ENCODE data around the gene SEC61A2.

DNA sequence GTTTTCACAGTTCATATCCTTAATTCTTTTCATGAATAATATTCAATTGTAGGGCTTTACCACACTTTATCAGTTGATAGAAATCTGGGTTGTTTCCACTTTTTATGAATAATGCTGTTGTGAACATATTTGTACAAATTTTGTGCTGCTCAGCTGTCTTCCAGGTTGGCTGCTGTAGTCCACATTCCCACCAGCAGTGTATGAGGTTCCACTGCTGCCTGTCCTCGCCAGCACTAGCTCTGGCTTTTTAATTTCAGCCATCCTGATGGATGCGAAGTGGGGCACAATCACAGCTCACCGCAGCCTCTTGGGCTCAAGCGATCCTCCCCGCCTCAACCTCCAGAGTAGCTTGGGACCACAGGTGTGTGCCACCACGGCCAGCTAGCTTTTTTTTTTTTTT is 33.5 kb downstream of the SEC61A2 start:
- TF ChIP-seq, protein P1, sequence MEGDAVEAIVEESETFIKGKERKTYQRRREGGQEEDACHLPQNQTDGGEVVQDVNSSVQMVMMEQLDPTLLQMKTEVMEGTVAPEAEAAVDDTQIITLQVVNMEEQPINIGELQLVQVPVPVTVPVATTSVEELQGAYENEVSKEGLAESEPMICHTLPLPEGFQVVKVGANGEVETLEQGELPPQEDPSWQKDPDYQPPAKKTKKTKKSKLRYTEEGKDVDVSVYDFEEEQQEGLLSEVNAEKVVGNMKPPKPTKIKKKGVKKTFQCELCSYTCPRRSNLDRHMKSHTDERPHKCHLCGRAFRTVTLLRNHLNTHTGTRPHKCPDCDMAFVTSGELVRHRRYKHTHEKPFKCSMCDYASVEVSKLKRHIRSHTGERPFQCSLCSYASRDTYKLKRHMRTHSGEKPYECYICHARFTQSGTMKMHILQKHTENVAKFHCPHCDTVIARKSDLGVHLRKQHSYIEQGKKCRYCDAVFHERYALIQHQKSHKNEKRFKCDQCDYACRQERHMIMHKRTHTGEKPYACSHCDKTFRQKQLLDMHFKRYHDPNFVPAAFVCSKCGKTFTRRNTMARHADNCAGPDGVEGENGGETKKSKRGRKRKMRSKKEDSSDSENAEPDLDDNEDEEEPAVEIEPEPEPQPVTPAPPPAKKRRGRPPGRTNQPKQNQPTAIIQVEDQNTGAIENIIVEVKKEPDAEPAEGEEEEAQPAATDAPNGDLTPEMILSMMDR (IDR thresholded peaks at IDR 0.05 in 2 of 3, conservative IDR thresholded peaks at IDR 0.05 in 1 of 3; ENCODE audit: control insufficient read depth in 2 of 3, extremely low read depth in 1 of 3, insufficient read depth in 1 of 3, low read depth in 3 of 3, low read length in 3 of 3): no peak
- TF ChIP-seq, protein P2, sequence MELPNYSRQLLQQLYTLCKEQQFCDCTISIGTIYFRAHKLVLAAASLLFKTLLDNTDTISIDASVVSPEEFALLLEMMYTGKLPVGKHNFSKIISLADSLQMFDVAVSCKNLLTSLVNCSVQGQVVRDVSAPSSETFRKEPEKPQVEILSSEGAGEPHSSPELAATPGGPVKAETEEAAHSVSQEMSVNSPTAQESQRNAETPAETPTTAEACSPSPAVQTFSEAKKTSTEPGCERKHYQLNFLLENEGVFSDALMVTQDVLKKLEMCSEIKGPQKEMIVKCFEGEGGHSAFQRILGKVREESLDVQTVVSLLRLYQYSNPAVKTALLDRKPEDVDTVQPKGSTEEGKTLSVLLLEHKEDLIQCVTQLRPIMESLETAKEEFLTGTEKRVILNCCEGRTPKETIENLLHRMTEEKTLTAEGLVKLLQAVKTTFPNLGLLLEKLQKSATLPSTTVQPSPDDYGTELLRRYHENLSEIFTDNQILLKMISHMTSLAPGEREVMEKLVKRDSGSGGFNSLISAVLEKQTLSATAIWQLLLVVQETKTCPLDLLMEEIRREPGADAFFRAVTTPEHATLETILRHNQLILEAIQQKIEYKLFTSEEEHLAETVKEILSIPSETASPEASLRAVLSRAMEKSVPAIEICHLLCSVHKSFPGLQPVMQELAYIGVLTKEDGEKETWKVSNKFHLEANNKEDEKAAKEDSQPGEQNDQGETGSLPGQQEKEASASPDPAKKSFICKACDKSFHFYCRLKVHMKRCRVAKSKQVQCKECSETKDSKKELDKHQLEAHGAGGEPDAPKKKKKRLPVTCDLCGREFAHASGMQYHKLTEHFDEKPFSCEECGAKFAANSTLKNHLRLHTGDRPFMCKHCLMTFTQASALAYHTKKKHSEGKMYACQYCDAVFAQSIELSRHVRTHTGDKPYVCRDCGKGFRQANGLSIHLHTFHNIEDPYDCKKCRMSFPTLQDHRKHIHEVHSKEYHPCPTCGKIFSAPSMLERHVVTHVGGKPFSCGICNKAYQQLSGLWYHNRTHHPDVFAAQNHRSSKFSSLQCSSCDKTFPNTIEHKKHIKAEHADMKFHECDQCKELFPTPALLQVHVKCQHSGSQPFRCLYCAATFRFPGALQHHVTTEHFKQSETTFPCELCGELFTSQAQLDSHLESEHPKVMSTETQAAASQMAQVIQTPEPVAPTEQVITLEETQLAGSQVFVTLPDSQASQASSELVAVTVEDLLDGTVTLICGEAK (IDR thresholded peaks at IDR 0.05; ENCODE audit: borderline replicate concordance): no peak
- no peak for TF ChIP-seq RAD21 (IDR thresholded peaks at IDR 0.05; ENCODE audit: insufficient read depth, low read depth, low read length)
- no peak for TF ChIP-seq RAD51 (IDR thresholded peaks at IDR 0.05)
